ENCODE data around the gene ZNF208.
"Not testable (repeated sequence)": the region's sequence is repeated elsewhere in the genome, so short reads cannot be mapped to it uniquely, and the experiment has no call there.

Gene ZNF208

GRCh38 chr19:22010437-22011143 is at the start of gene ZNF208:
TSS of gene ZNF208 (minus strand) at chr19:22010943. CDS start at chr19:22010794, 149 bp downstream.
- H3K4me1 ChIP-seq (ENCODE audit: control insufficient read depth, insufficient read depth, low read length); H3K9me3 ChIP-seq (ENCODE audit: control insufficient read depth, insufficient read depth, low read depth, low read length); CTCF ChIA-PET; H3K27ac ChIP-seq (ENCODE audit: extremely low read depth, low read depth, low read length); H3K36me3 ChIP-seq (ENCODE audit: control insufficient read depth in 2 of 2, insufficient read depth in 1 of 2, low read length in 2 of 2); POLR2A ChIA-PET; H3K4me3 ChIP-seq (ENCODE audit: low read depth, low read length): not testable (repeated sequence)

- Histone ChIP-seq H3K9me3 (ENCODE audit: control insufficient read depth, insufficient read depth, low read depth, low read length) (no peaks in the 10 kb centered on the region), H3K27ac (ENCODE audit: extremely low read depth, low read depth, low read length) (no peak overlapping the region), H3K36me3 (ENCODE audit: control insufficient read depth in 2 of 2, insufficient read depth in 1 of 2, low read length in 2 of 2) (no peaks in the 10 kb centered on the region), H3K4me3 (ENCODE audit: low read depth, low read length) (peak overlapping the region; percentile 30), H3K4me1 (ENCODE audit: control insufficient read depth, insufficient read depth, low read length) (no peaks in the 10 kb centered on the region)
- POLR2A ChIA-PET, result no interaction called here
- CTCF ChIA-PET, result no interaction called here
- TF ChIP-seq PRDM10 (tag by site-specific recombination; IDR thresholded peaks at IDR 0.05) (no peak), ZNF449 (tag by site-specific recombination; IDR thresholded peaks at IDR 0.05) (no peak), ZNF302 (tag by site-specific recombination; IDR thresholded peaks at IDR 0.05; ENCODE audit: low read depth) (no peak), ZNF292 (tag by site-specific recombination; IDR thresholded peaks at IDR 0.05; ENCODE audit: borderline replicate concordance, low read depth) (no peak), ZBTB8A (tag by site-specific recombination; IDR thresholded peaks at IDR 0.05) (peak; percentile 27; the same call in 1 of the 2 replicates)
Observed at GRCh38 chr19:22052644-22053013, 41.9 kb upstream of the ZNF208 start.

GRCh38 chr19:22041151-22041550 is 30.4 kb upstream of the ZNF208 start:
- POLR2A ChIA-PET; H3K36me3 ChIP-seq (ENCODE audit: control insufficient read depth in 2 of 2, insufficient read depth in 1 of 2, low read length in 2 of 2); H3K4me1 ChIP-seq (ENCODE audit: control insufficient read depth, insufficient read depth, low read length); H3K9me3 ChIP-seq (ENCODE audit: control insufficient read depth, insufficient read depth, low read depth, low read length); H3K4me3 ChIP-seq (ENCODE audit: low read depth, low read length); H3K27ac ChIP-seq (ENCODE audit: extremely low read depth, low read depth, low read length): not testable (repeated sequence)
- CTCF ChIA-PET, result interaction anchor here (0.6 kb wide), 1 partner anchor 20 kb away, joined by 6 read pairs; no protein-coding TSS in a partner anchor

- Histone ChIP-seq H3K36me3 (ENCODE audit: control insufficient read depth in 2 of 2, insufficient read depth in 1 of 2, low read length in 2 of 2) (no peaks in the 10 kb centered on the region), H3K27ac (ENCODE audit: extremely low read depth, low read depth, low read length) (no peak overlapping the region), H3K9me3 (ENCODE audit: control insufficient read depth, insufficient read depth, low read depth, low read length) (no peaks in the 10 kb centered on the region), H3K4me3 (ENCODE audit: low read depth, low read length) (no peak overlapping the region), H3K4me1 (ENCODE audit: control insufficient read depth, insufficient read depth, low read length) (no peaks in the 10 kb centered on the region)
- POLR2A ChIA-PET, result no interaction called here
- CTCF ChIA-PET, result no interaction called here
- TF ChIP-seq KLF17 (tag by site-specific recombination; IDR thresholded peaks at IDR 0.05) (no peak), ZNF341 (tag by site-specific recombination; IDR thresholded peaks at IDR 0.05; ENCODE audit: low read depth) (no peak), ZBTB26 (tag by site-specific recombination; optimal IDR thresholded peaks at IDR 0.05) (no peak), ZFP41 (tag by site-specific recombination; IDR thresholded peaks at IDR 0.05; ENCODE audit: borderline replicate concordance) (no peak), ZEB2 (tag by site-specific recombination; IDR thresholded peaks at IDR 0.05) (no peak), ZNF2 (tag by site-specific recombination; IDR thresholded peaks at IDR 0.05) (no peak), REST (tag by site-specific recombination; IDR thresholded peaks at IDR 0.05) (no peak), ZNF19 (tag by site-specific recombination; IDR thresholded peaks at IDR 0.05; ENCODE audit: low read depth) (no peak), ZFP3 (tag by site-specific recombination; IDR thresholded peaks at IDR 0.05; ENCODE audit: low read depth) (no peak)
Observed at GRCh38 chr19:22030680-22031079, 19.9 kb upstream of the ZNF208 start.
